Panc1 (cell line): Measurements from ENCODE around the gene WDR77. TPM values are rescaled to one million over a fixed set of nuclear protein-coding genes. Genes with fewer than 3 reads are reported as not detected.

Experiments used
- ATAC-seq: fragments of 200-7000 bp; cut with Tn5 transposase; 2 replicates; pipeline ENCODE4 v1.9.1; 2020; ENCODE audit warnings: mild to moderate bottlenecking, moderate library complexity
- BruUV-seq: library from RNA; stranded (reverse); fragments of 400-500 nt; replicated peaks from 2 replicates; lab custom pipeline; 2021; lab: Mats Ljungman, UMichigan
- CTCF ChIA-PET: fragments of 300-600 bp; sonication (Branson Sonifier 250); formaldehyde crosslinking; loops from one replicate; lab custom pipeline; 2022; ENCODE audit warnings: antibody characterized with exemption; lab: Charles Lee
- POLR2A ChIA-PET: fragments of 300-600 bp; sonication (Branson Sonifier 250); formaldehyde crosslinking; loops from one replicate; lab custom pipeline; 2022; ENCODE audit warnings: antibody characterized with exemption; lab: Charles Lee
- DNase-seq: peaks from one replicate; pipeline ENCODE4 v3.0.0-alpha.2; 2010; ENCODE audit warnings: low read depth, low spot score
- H3K27ac ChIP-seq: 2 replicates; pipeline ENCODE4 v1.5.1; 2011; ENCODE audit warnings: mild to moderate bottlenecking, low read length, inconsistent platforms
- H3K27me3 ChIP-seq: fragments of 200-500 bp; sonication (Bioruptor generic); 2 replicates; pipeline ENCODE4 v1.6.0; 2014; ENCODE audit warnings: low read length, inconsistent platforms; ENCODE audit not compliant: control insufficient read depth, insufficient read depth
- H3K36me3 ChIP-seq: fragments of 200-500 bp; sonication (Bioruptor generic); 2 replicates; pipeline ENCODE4 v1.5.1; 2014; ENCODE audit warnings: inconsistent platforms, mild to moderate bottlenecking, low read length, moderate library complexity; ENCODE audit not compliant: control insufficient read depth, insufficient read depth
- H3K4me1 ChIP-seq: 2 replicates; pipeline ENCODE4 v1.5.1; 2011; ENCODE audit warnings: inconsistent platforms, mild to moderate bottlenecking, low read length, moderate library complexity; ENCODE audit not compliant: control insufficient read depth, insufficient read depth
- H3K4me3 ChIP-seq, 2 experiments: 2 replicates each; pipeline ENCODE4 v1.5.1; 2011 to 2012; ENCODE audit warnings: low read depth in 2 of 2, low read length in 2 of 2, mild to moderate bottlenecking in 2 of 2, inconsistent platforms in 1 of 2, moderate library complexity in 1 of 2
- H3K9me3 ChIP-seq: fragments of 200-500 bp; sonication (Bioruptor generic); 2 replicates; pipeline ENCODE4 v1.5.1; 2014; ENCODE audit warnings: low read depth, mild to moderate bottlenecking, inconsistent platforms, low read length, moderate library complexity; ENCODE audit not compliant: control insufficient read depth, insufficient read depth
- CTCF ChIP-seq: fragments of 450-650 bp; IDR thresholded peaks from 2 replicates; pipeline ENCODE4 v1.5.1; 2017; ENCODE audit warnings: mild to moderate bottlenecking
- POLR2AphosphoS5 ChIP-seq: IDR thresholded peaks from 2 replicates; pipeline ENCODE4 v1.6.1; 2012; ENCODE audit warnings: mild to moderate bottlenecking, low read depth, low read length, moderate library complexity
- SIN3A ChIP-seq: IDR thresholded peaks from 2 replicates; pipeline ENCODE4 v1.6.1; 2012; ENCODE audit warnings: low read depth, mild to moderate bottlenecking, low read length, moderate library complexity, borderline replicate concordance; ENCODE audit not compliant: insufficient read depth
- TCF7L2 ChIP-seq: IDR thresholded peaks from 2 replicates; pipeline ENCODE4 v1.6.1; 2011; ENCODE audit warnings: mild to moderate bottlenecking, low read depth, low read length, inconsistent platforms
- in situ Hi-C: cut with HindIII; loops from 2 replicates; pipeline ENCODE4 v1.10.0; 2016; ENCODE audit warnings: low sequenced_read_pairs, low pct_unique_long_range_greater_than_20kb
- intact Hi-C: fragments of 100-400 bp; cut with micrococcal nuclease; formaldehyde crosslinking; loops from one replicate; pipeline ENCODE4 v1.10.0; 2022; ENCODE audit not compliant: unreplicated experiment
- total RNA-seq: library from RNA; stranded (reverse); gene quantifications from one replicate; pipeline ENCODE4 v1.2.1, GENCODE V29; 2021; ENCODE audit not compliant: unreplicated experiment
- TF ChIP-seq, protein P1 (sequence below), 2 experiments: IDR thresholded peaks; 2 replicates each; pipeline ENCODE4 v1.6.1; 2011 to 2012; ENCODE audit warnings: low read depth in 2 of 2, control low read depth in 1 of 2, low read length in 1 of 2, mild to moderate bottlenecking in 1 of 2, moderate library complexity in 1 of 2; ENCODE audit not compliant: insufficient read depth in 1 of 2

The WDR77 gene
- total RNA-seq, 1 experiment from 2014 or later: 49.9 TPM

DNA sequence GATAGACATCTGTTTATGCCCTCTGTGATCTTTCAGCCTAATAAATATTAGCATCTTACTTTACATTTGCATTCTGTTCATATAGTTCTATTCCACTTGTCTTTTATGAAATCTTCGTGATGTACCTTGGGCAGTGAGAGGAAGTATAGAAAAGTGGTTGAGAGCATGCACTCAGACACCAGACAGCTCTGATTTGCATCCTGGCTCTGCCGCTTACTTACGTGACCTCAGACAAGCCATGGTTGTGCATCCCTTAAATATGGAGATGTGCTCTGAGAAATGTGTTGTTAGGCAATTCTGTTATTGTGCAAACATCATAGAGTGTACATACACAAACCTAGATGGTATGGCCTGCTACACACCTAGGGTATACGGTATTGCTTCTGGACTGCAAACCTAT lies 44.5 kb downstream of the WDR77 start:
- intact Hi-C loops (no loop called here), in situ Hi-C loops (no loop called here)
- Histone ChIP-seq H3K4me1 (no peaks in the 10 kb centered on the region; the same call in 1 of the 2 replicates), H3K36me3 (no peaks in the 10 kb centered on the region), H3K9me3 (no peaks in the 10 kb centered on the region), H3K27me3 (peaks cover 5% of the 10 kb centered on the region; the same call in 1 of the 2 replicates), H3K27ac (no peak overlapping the region), H3K4me3 (no peak overlapping the region)
- ChIA-PET POLR2A (no interaction called here), CTCF (interaction anchor here (0.6 kb wide), 1 partner anchor 8 kb away, joined by 4 read pairs; no protein-coding TSS in a partner anchor)
- ATAC-seq (no peak), DNase-seq (no peak)
- TF ChIP-seq CTCF (no peak), TCF7L2 (no peak), SIN3A (no peak), POLR2AphosphoS5 (no peak)
- TF ChIP-seq, protein P1, sequence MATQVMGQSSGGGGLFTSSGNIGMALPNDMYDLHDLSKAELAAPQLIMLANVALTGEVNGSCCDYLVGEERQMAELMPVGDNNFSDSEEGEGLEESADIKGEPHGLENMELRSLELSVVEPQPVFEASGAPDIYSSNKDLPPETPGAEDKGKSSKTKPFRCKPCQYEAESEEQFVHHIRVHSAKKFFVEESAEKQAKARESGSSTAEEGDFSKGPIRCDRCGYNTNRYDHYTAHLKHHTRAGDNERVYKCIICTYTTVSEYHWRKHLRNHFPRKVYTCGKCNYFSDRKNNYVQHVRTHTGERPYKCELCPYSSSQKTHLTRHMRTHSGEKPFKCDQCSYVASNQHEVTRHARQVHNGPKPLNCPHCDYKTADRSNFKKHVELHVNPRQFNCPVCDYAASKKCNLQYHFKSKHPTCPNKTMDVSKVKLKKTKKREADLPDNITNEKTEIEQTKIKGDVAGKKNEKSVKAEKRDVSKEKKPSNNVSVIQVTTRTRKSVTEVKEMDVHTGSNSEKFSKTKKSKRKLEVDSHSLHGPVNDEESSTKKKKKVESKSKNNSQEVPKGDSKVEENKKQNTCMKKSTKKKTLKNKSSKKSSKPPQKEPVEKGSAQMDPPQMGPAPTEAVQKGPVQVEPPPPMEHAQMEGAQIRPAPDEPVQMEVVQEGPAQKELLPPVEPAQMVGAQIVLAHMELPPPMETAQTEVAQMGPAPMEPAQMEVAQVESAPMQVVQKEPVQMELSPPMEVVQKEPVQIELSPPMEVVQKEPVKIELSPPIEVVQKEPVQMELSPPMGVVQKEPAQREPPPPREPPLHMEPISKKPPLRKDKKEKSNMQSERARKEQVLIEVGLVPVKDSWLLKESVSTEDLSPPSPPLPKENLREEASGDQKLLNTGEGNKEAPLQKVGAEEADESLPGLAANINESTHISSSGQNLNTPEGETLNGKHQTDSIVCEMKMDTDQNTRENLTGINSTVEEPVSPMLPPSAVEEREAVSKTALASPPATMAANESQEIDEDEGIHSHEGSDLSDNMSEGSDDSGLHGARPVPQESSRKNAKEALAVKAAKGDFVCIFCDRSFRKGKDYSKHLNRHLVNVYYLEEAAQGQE (IDR thresholded peaks at IDR 0.05; ENCODE audit: insufficient read depth in 1 of 2, low read depth in 2 of 2, low read length in 1 of 2): no peak
- BruUV-seq: no TSS peak

DNA sequence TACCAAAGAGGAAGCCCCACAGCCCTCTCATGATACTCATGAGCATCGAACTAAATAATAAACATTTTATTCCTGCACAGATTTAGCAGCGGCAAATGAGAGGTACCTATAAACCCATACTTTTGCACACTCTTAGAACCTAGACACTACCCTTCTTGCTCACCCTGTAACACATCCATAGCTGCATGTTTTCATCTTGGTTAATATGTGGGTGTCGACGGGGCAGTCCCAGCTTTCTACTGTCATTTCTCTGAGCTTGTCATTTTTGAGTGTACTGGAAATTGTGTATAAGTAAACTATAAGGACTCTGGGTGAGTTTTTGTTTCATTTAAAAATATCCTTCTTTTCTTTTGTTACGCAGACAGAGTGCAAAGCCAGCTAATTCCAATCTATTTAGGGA lies 47.0 kb downstream of the WDR77 start:
- CTCF ChIA-PET: no interaction called here
- in situ Hi-C loops: no loop called here

More for the DNA sequence above, 47.0 kb downstream of the WDR77 start:
- intact Hi-C loops: no loop called here
- TF ChIP-seq POLR2AphosphoS5 (no peak), CTCF (no peak)
- TF ChIP-seq, protein P1 (IDR thresholded peaks at IDR 0.05; ENCODE audit: insufficient read depth in 1 of 2, low read depth in 2 of 2, low read length in 1 of 2): no peak
- no peaks in the 10 kb centered on the region for H3K9me3 ChIP-seq
- no peaks in the 10 kb centered on the region; the same call in 1 of the 2 replicates for H3K4me1 ChIP-seq
- no peak overlapping the region for H3K4me3 ChIP-seq
- no peak for DNase-seq
- H3K36me3 ChIP-seq: no peaks in the 10 kb centered on the region
- POLR2A ChIA-PET: no interaction called here
- no peak overlapping the region for H3K27ac ChIP-seq
- H3K27me3 ChIP-seq: peaks cover 2% of the 10 kb centered on the region; the same call in 1 of the 2 replicates
- no peak for ATAC-seq
- no TSS peak for BruUV-seq
